GM18907 (cell line): ENCODE measurements around the gene TMBIM6.

Experiments
- ATAC-seq: cut with Tn5 transposase; IDR thresholded peaks from one replicate; pipeline ENCODE4 v1.9.1; 2021; ENCODE audit warnings: mild to moderate bottlenecking, moderate library complexity; ENCODE audit not compliant: unreplicated experiment

Gene TMBIM6

DNA sequence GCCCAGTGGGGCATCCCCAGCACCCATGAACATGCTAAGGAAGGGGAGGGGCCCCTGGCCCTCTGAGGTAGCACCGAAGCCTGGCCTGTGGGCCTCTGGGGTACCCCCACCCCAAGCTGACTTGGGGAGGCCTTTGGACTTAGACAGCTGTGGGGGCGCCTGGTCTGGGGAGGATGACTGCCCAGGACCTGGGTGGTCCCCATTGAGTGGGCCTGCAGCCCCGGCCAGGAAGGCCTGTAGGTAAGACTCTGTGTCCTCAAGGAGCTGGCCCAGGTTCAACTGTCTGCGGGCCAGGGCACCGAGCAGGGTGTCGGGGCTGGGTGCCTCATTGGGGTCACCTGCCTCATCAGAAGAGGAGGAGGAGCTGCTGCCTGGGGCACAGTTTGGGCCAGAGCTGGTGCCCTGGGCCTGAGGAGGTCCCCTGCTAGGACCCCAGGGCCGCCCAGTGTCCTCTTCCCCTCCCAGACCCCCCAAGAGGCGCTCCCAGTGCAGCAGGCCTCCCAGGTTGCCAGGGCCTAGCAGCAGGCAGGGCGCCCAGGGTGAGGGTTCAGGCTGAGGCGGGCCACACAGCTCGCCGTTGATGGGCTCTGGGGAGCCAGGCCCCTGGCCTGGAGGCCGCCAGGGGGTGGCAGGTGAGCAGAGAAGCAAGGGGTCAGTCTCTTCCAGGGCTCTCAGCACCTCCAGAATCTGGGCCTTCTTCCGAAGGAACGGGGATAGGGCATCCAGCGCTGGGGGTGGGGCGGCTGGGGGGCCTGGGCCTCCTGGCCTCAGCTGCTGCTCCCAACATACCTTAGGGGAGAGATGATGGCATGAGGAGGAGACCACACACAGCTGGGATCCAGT is 55.5 kb downstream of the TMBIM6 start:
- ATAC-seq = no peak

DNA sequence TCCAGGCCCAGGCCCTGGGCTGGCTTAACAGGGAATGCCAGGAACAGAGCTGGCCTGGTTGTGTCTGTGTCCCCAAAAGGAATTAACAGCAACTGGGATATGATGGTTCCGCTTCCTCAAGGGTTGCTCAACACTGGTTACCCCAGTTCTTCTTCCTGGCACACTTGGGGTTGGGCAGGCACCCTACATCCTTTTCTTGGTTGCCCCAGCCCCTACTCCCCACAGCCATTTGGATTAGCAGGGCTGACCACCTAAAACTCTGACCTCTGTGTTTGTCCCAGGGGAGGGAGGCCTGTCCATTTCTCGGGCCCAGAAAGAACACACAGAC is 56.1 kb downstream of the TMBIM6 start:
- no peak for ATAC-seq

DNA sequence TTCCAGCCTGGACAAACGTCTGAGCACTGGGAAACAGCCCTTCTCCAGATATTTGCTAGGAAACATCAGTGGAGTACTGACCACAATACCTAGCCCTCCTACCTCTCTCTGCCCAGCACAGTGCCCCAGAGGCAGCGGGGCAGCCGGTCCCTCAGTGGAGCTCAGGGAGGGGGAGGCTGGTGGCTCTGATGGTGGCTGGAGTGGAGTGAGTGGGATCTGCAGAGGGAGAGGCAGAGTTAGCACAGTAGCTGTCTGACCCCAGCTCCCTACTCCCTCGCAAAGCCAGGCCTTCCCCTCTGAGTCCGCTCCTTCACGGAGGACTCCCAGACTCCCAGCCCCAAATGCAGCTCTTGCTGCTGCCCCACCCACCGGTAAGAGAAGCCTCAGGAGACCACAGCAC is 56.9 kb downstream of the TMBIM6 start:
- no peak for ATAC-seq

DNA sequence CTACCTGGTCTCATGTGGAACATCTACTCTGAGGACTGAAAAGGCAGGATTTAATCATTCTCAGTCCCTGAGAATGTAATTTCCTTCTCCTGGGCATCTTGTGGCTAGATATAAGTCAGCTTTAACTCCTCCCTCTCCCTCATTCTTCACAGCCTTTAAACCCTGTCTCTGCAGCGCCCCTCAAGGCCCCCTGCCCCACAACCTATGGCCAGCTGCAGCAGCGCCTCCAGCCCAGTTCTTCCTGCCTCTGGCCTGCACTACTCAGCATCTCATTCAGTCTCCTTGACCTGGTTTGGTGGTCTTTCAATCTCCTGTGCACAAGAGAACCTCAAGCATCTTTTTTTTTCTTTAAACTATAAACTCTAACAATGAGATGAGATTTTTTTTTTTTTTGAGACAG is 57.6 kb downstream of the TMBIM6 start:
- no peak for ATAC-seq

DNA sequence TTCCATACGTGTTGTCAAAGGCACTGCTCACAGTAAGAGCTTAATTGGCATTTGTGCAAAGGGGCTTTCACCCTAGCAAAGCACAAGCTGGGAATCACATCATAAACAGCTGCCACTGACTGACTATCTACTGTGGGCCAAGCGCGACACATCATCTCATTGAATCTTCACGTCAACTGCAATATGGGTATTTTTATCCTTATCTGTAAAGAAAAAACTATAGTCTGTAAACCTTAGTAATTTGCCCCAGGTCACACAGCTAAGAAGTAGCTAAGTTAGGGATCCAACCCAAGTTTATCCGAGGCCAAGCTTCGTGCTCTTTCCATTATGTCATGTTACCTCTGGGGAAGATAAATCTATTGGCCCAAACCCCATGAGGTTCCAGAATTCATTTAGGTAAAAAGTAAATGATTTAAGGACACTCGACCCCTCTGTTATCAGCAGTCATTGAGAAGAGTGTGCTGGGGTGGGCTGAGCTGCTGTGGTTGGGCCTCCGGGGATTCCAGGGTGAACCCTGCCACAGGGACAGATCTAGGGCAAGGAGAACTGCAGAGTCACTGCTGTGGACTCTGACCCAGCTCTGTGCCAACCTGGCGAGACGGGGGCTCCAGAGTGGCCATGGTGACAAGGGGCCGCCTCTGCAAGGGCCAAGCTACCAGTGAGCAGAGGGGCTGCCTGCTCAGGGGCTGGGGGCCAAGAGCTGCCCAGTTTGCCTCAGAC is 59.2 kb downstream of the TMBIM6 start:
- no peak for ATAC-seq

DNA sequence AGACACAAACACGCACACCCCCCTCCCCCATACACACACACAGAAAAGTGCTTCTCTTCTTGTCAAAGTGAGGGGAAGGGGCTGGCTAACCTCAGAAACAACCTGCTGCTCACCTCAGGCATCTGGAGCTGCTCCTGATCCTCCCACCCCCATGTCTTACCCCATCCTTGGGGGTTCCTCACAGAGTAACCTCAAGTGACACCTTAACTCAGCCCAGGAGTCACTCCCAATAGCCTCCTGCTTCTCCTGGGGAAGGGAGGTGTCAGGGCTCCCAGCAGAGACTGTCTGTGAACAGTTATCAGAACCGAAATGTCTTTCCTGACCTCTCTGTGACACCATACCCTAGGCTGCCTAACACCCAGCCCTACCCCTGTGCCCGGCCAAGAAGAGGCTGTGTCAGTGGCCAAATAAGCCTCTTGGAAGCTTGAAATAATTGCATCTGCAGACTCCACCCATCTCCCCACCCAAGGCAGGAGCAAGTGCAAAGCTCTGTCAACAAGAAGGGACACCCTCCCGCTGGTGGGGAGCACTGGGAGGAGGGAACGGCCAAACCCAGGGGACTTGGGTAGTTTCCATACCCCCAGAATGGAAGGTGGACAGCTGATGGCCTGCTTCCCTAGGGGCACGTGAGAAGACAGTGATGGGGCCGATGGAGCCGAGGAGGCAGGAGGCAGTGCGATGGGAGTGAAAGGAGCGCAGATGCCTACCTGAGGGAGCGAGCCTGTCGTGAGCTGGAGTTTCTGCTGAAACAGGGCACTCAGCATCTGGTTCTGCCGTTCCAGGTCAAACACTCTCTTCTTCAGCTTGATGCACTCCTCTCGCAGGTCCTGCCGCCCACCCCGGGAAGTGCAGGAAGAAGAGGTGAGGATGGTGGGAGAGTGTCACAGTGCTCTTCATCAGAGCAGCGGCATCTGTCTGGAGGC is 60.0 kb downstream of the TMBIM6 start:
- ATAC-seq = no peak

DNA sequence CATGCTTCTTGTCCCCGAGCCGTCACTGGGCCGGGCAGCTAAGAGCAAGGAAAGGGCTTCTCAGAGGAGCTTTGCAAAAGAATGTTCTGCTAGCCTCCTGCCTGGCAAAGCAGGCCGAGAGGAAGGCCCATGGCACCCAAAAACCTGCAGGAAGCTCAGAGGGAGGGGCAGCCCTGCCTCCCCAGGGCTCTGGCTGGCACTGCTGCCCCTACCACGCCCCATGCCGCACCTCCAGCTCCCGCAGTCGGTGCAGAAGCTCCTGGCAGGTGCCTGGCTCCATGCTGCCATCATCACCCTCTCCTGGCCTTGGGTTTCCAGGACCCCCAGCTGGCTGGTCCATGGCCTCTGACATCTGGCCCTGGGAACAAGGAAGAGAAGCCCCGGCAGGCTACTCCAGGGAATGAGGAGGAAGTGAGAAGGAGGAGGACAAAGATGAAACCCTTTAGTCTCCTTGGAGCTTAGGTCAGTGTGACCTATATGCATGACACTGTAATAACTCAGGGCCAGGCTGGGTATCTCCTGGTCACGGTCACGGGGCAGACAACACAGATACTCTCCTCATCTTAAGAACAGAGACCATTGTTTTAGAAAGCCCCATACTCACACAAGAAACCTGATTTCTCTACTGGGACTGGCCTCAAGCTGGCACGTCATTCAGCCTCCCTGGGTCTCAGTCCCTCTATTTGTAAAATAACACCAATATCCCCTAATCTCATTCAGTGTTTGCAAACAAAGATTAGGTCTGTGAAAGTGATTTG is 62.5 kb downstream of the TMBIM6 start:
- no peak for ATAC-seq

DNA sequence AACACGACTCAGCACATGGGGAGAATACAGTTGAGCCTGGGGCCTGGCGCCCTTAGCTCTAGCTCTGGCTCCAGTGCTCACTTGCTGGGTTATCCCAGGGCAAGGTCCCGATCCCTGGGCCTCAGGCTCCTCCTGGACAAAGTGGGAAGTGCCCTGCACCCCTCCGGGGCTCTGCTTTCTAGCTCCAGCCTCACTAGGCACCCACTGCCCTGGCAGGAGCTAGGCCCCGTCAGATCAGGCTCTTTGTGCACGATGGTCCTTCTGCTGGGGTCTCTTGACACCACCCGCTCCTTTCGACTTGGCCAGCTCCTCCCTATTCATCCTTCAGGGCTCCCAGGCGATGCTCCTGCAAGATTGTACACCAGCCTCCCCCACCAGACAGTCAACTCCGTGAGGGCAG is 63.5 kb downstream of the TMBIM6 start:
- no peak for ATAC-seq

DNA sequence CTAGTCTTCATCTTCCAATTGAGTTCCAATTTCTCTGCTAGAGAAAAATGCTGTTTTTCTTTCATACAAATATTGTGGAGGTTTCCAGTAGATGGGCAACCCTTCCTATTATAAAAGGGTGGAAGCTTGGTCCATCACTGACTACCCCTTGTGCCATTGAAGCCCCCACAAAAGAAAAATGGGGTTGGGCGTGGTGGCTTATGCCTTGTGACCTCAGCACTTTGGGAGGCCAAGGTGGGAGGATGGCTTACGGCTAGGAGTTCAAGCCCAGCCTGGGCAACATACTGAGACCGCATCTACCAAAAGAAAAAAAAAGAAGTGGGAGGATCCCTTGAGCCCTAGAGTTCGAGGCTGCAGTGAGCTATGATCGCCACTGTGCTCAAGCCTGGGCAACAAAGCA is 64.1 kb downstream of the TMBIM6 start:
- no peak for ATAC-seq

DNA sequence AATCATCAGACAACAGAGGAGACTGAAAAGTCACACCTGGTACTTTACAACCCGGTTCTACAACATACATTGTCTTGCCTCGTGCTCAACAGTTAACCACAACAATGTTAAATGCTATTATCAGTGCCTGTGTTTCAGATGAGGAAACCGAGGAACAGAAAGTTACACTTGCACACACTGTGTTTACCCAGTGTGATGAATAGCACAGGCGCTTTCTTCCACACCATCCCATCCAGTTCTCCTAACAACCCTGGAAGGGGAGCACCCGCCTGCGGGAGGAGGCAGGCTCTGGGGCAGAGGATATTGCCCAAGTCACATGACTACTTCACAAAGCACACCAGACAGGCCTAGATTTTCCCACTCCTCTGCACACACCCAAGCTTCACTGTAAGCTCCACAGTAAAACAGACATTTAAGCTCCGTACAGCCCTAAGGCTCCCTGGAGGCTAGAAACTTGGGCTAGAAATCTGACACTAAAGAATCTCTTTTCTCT is 65.0 kb downstream of the TMBIM6 start:
- ATAC-seq = no peak

DNA sequence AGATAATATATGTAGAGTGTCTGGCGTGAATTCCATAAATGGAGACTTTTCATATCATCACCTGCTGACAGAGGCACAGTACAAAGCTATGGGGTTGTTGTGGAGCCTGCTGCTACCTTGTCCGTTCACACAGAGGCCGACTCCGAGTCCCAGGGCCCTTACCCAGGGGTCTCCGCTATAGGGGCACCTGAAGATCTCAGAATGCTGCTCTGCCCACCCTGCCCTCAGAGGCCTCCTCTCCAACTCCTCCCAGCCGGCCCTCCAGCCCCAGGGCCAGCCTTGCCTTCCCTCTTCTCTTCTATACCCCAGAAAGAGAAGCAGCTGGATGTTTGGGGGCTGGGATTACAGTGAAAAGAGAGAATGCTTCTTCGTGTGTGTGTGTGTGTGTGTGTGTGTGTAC is 65.5 kb downstream of the TMBIM6 start:
- ATAC-seq = no peak

DNA sequence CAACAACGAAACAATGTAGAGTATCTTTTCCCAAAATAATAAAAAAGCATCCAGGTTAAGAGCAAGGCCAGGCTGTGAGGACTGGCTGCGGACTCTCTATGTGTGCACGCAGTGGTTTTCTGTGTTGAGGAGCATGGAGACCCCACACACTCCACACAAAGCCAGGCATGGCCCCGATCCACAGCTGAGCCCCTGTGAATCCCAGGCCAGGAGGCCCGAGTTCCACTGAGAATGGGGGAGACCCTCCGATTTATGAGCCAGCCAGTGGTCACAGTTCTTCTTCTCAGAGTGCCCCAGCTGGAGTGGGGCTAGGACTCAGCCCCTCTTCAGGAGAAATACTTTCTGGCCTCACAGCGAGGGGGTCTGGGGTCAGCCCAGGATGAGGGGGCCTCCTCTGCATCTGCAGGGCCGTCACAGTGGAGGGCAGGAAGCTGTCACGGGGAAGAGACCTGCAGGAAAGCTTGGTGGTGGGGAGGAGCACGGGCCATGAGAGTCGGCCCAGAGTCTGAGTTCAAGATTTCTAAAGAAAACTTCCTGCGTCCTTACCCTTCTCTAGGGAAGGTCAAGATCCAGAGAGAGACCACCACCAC is 66.7 kb downstream of the TMBIM6 start:
- ATAC-seq = no peak

DNA sequence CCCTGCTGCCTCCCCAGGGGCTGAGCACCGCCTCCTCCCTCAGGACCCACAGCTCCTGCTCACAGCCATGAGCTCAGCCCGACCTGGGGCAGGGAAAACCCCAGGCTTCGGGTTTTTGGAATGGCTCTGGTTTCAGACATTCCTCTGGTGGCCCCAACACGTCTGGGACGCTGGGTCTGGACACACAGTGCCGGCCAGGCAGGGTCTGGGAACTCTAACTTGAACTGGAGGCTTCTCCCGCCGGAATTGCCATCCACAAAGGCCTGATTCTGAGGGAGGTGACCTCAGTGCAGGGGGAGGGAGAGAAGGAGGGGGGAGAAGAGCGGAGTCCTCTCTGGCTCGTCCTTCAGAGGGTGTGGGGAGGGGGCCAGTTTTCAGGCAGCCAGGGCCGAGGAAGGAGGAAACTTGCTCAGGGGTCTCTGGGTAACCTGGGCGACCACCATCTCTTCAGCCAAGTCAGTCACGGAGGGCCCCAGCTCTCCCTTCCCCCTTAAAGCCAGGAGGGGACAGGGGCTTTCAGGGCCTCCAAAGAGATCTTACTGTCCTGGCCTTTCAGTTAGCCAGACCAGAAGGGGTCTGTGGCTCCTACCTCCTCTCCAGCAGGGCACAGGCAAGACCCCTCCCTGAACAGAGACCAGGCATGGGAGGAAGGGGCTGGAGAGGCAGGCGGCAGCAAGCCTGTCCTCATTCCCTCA is 67.5 kb downstream of the TMBIM6 start:
- no peak for ATAC-seq

DNA sequence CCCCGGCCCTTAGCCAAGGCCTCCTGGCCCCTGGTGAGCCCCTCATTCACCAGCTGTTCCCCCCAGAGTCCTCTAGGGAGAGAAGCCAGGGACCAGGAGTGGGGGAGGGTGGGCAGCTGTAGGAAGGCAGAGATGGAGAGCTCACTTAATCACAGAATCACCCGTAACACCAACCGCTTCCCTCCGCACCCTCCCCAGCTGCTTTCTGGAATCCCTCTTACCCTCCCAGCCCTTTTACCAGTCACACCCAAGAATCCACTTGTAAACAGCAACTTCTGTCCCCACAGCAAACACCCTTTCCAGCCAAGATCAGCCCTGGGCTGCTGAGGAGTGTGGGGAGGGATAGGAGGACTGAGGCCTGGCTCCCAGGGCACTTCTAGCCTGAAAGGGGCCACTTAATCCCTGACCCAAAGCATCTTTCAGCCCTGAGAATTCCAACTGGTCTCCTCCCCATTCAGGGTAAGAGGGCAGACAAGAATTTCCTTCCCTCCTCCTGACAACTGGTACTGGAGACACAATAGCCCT is 68.1 kb downstream of the TMBIM6 start:
- ATAC-seq = no peak

DNA sequence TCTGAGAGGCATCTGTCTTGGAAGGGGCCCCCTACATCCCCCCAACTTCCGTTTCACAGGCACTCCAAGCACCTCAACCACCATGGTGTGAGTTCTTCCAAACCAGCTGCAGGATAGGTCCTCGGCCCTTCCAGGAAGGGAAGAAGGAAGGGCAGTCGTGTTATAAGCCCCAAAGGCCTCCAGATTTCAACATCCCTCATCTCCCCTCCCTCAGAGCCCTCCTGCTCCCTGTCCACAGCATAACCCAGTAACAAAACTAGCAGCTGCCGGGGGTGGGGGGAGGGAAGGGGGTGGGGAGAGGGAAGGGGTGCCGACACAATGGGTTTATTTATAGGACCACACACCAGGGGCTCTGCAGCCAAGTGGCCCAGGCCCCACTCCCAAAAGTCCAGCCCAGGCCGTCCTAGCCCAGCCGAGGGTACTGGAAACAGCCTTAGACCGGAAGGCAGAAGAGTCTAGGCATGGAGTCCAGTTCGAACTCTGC is 68.6 kb downstream of the TMBIM6 start:
- ATAC-seq = no peak

DNA sequence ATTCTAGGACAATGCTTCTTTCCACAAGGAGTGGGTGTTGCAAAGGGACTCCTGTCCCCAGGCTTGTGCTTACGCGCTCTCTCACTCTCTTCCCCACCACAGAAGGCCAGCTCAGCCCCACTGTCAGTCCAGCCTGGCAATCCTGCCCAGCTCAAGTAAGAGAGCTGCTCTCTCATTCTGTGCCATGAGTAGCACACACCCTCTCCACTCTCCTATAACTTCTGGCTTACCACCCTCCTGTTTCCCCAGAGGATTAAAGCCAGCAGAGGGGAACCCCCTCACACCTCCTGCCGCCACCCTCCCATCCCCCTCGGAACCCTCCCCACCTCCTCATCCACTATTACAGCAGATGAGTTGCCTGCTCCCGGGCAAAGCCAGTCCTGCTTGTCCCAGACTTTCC is 69.8 kb downstream of the TMBIM6 start:
- no peak for ATAC-seq

DNA sequence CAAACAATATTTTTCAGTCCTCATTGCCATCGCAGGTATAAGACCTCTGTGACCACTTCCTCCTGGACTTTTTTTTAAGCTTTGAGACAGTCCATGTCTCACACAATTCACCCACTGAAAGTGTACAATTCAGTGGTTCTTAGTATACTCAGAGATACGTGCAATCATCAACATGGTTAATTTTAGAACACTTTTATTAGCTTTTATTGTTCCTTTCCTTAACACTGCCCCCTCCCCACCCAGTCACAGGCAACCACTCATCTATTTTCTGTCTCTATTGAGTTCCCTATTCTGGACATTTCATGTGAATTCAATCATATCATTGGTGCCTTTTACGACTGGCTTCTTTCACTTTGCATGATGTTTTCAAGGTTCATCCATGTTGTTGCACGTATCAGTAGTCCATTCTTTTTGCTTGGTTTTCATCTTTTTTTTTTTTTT is 70.6 kb downstream of the TMBIM6 start:
- ATAC-seq = no peak

DNA sequence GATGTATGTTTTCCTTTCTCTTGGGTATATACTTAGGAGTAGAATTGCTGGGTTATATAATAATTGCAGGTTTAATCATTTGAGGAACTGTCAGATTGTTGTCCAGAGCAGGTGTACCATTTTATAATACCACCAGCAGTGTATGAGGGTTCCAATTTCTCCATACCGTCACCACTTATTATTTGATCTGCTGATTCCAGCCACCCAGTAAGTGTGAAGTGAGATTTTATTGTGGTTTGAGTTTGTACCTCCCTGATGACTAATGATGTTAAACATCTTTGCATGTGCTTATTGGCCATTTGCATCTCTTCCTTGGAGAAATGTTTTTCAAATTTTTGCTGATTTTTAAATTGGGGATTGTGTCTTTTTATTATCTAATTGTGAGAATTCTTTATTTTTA is 71.8 kb downstream of the TMBIM6 start:
- ATAC-seq = no peak
